GM20000 (cell line): Measurements from ENCODE around the gene PLEKHF1.
A peak's percentile ranks its signal among the peaks of the same experiment; 100 is the strongest.
"Not testable (repeated sequence)": the region's sequence is repeated elsewhere in the genome, so short reads cannot be mapped to it uniquely, and the experiment has no call there.

ENCODE experiments used
- DNase-seq: peaks from one replicate; pipeline ENCODE4 v3.0.0; 2012; ENCODE audit warnings: low spot score
- TF ChIP-seq, protein P1 (sequence below): IDR thresholded peaks from 2 replicates; pipeline ENCODE4 v1.5.1; 2012; ENCODE audit warnings: mild to moderate bottlenecking, control low read depth; ENCODE audit errors: extremely low read depth, missing control alignments

Gene PLEKHF1

DNA sequence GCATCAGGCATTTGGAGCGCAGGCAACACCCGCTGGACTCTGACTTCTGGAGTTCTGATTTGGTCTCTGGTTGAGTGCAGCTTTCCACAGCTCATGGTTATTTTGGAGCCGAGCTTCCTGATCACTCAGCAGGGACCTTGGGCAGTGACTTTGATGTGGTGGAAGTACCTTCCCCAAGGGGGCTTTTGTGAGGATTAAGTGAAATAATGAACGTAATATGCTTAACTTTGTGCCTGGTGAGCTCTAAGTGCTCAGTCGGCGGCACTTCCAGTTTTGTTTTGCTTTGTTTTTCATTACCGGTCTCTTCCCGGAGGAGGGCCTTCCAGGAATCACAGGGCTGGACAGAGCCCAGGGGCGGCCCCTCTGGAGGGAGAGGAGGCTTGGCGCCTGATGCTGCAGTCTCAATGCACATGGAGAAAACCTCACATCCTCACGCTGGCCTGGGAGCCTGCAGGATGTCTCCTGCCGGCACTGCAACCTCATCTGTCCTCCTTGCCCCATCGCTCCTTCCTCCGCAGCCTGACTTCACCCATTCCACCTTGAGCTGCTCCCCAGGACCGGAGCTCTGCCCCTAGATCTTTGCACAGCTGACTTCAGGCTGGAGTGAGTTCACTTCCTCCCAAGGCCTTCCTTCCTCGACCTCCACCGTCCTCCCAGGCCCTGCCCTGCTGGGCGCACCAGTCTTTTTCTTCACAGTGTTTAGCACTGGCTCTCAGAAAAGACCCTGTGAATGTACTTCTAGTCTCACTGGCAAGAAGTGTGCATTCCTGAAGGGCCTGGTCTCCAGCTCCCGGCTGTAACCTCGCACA lies 1.5 kb downstream of the PLEKHF1 start:
- no peak for DNase-seq
- TF ChIP-seq, protein P1, sequence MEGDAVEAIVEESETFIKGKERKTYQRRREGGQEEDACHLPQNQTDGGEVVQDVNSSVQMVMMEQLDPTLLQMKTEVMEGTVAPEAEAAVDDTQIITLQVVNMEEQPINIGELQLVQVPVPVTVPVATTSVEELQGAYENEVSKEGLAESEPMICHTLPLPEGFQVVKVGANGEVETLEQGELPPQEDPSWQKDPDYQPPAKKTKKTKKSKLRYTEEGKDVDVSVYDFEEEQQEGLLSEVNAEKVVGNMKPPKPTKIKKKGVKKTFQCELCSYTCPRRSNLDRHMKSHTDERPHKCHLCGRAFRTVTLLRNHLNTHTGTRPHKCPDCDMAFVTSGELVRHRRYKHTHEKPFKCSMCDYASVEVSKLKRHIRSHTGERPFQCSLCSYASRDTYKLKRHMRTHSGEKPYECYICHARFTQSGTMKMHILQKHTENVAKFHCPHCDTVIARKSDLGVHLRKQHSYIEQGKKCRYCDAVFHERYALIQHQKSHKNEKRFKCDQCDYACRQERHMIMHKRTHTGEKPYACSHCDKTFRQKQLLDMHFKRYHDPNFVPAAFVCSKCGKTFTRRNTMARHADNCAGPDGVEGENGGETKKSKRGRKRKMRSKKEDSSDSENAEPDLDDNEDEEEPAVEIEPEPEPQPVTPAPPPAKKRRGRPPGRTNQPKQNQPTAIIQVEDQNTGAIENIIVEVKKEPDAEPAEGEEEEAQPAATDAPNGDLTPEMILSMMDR = no peak

DNA sequence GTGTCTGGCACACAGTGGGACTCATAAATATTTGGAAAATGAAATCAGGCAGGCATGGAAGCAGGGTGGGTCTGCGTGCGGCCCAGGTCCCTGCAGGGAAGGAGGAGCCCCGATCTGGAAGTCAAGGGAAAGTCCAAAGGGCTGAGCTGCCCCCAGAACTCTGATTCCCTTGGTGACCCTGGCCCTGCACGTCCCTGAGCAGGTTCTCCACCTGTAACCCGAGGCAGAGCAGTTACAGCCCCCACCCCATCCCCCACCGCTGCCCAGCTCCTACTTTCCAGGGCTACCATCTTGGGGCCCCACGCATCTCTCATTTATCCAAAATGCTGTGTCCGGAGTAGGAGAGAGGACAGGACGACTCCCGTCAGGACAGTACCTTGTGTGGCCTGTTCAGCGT lies 2.1 kb downstream of the PLEKHF1 start:
- DNase-seq = no peak
- TF ChIP-seq, protein P1 = no peak

DNA sequence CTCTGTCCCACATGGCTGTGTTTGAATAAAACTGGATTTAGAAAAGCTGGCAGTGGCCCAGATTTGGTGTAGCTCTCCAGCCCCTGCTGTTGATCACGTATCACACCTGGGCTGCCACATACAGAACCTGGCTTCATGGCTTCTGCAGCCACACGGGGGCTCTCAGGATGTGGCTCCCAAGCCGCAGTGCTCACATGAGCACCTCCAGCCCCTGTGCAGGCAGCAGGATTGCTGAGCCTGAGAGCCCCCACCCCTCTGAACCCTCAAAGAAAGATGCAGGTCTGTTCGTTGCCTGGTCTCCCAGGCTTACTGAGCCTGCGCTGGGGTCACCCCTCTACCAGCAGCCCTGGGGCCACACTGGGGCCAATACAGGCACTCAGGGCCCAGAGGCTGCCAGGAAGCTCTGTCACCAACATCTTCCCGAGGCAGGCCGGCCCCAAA lies 2.7 kb downstream of the PLEKHF1 start:
- TF ChIP-seq, protein P1 = peak; percentile 20
- DNase-seq = no peak

DNA sequence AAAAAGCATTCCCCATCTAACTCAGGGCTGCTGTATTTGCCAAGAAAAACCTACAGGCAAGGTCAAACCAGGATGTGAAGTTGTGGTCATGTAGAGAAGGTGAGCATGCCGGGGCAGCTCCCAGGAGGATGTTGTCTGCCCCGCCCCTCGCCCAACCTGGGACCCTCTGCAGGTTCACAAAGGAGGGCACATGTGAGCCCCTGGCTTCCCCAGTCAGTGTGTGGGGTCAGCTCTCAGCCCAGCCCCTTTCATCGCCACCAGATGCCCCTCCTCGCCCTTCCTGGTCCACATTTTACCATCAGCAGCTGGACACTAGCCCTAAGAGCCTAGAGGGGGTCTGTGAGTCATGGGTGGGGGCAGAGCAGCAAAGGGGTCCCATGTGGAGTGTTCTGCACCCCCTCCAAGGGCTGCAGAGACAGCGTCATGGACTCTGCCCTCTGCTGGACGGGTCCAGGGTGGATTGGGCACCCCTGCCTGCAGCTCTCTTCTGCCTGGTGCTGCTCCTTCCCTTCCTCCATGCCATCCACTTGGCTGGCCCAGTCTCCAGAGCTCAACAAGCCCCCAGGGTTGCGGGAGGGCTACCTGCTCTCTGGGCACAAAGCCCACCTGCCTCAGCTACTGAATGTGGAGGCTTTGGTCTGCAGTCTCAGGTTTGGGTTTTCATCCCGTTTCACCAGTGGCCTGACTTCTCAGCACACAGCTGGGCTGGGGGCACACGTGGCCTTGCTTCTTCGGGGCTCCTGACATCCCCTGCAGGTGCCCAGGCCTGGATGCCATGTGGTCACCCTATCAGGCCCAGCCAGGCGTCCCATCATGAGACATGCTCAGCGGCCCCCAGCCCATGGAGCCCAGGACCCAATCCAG lies 3.7 kb downstream of the PLEKHF1 start:
- DNase-seq = no peak
- TF ChIP-seq, protein P1 = no peak

DNA sequence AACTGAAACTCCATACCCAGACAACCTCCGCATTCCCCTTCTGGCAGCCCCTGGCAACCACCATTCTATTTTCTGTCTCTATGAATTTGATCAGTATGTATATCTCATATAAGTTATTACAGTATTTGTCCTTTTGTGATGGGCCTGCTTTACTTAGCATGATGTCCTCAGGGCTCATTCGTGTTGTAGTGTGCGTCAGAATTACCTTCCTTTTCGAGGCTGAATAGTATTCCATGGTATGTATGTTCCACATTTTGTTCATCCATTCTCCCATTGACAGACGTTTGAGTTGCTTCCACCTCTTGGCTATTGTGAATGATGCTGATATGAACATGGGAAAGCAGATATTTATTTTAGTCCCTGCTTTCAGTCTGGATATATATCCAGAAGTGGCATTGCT lies 5.0 kb downstream of the PLEKHF1 start:
- TF ChIP-seq, protein P1 = no peak
- DNase-seq = no peak

DNA sequence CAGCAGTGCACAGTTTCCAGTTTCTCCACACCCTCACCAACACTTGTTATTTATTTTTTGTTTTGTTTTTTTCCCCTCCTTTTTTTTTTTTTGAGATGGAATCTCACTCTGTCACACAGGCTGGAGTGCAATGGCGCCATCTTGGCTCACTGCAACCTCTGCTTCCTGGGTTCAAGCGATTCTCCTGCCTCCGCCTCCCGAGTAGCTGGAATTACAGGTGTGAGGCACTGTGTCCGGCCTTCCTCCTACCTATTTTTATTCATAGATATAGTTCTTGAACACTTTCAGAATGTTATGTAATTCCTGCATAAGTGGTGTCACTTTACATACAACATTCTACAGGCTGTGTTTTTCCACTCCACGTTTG lies 5.7 kb downstream of the PLEKHF1 start:
- DNase-seq = not testable (repeated sequence)

DNA sequence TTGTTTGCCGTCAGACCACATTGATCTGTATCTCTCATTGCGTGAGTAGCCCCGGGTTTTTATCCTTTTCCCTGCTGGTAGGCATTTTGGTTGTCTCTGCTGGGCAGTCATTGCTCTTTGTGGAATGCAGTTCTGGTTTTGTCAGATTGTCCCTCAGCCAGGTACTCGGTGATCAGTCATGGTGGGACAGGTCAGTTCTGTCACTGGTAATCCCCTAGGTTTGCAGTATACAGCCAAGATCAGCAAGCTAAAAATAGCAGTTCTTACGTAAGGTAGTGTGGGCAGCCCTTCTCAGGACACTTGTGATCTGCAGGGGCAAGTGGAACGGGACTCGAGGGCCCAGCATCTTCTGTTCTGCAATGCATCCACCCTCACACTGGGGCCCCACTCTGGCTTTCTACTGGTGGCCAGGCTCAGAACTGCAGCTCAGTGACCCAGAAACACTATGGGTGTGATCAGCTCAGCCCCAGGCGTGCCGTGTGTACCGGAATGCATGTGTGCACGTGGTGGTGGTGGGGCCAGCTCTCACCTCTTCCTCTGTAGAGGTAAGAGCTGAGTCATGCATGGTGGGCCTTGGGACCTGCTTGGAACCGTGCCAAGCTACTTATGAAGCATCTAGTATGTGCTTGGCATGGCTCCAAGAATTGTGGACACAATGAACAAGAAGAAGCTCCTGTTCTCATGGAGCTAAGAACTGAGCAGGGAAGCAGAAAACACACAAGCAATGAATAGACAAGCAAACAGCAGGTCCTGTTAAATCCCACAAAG lies 6.3 kb downstream of the PLEKHF1 start:
- DNase-seq = peak; percentile 81
- TF ChIP-seq, protein P1 = peak; percentile 5
